NOMO-1 treated with dmso at 0.1 percent for 144 hours (cell line): ENCODE measurements around the gene NRDC.

Experiments used
- DNase-seq: peaks from one replicate; lab custom pipeline; 2025; ENCODE audit not compliant: unreplicated experiment; lab: John Stamatoyannopoulos, UW

Gene NRDC

GRCh38 chr1:51761351-51761750 lies 117.2 kb downstream of the NRDC start:
- no peak for DNase-seq

DNA sequence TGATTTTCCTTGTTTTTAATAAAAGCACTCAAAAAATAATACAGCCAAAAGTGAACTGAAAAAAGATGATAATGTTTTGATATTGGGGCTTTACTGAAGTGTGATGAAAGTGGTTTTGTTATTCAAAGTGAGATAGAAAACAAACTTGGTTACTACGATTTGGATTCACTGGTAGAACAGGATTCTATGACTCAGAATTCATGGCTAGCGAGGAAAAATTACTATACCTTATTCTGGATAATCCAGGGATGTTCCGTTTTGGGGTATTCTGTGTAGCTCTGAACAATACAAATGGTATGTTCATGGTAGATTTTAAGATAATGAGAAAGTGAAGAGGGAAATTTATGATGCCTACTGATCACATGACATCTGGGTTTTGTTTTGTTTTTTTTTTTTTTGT lies 117.7 kb downstream of the NRDC start:
- DNase-seq: no peak

DNA sequence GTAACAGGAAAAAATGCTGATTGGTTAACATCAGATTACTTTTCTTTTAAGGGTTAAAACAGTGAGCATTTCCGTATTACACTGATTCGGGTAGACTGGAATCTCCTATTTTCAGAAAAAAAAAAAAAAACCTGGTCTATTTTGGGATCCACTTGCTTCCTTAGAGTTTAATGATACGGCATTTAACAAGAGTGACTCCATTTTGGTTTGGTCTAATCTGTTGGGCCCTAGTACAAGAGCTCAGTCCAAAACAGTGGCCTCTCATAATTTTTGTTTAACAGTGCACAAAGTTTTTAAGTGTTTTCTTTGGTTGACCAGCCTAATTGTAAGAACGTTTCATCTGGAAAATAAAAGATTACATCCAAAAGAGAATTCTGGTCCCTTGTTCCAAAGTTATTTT lies 120.2 kb downstream of the NRDC start:
- no peak for DNase-seq

GRCh38 chr1:51756290-51756689 lies 122.2 kb downstream of the NRDC start:
- DNase-seq: no peak

DNA sequence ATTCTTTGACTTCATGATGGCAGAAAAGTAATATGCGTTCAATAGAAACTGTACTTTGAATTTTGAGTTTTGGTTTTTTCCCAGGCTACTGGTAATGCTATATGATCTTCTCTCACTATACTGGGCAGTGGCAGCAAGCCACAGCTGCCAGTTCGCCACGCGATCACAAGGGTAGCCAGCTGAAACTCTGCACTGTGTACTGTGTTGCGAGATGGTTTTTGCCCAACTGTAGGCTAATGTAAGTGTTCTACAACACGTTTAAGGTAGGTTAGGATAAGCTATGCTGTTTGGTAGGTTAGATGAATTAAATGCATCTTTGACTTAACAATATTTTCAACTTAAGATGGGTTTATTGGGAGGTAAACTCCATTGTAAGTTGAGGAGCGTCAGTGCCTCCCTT lies 123.1 kb downstream of the NRDC start:
- DNase-seq: no peak

DNA sequence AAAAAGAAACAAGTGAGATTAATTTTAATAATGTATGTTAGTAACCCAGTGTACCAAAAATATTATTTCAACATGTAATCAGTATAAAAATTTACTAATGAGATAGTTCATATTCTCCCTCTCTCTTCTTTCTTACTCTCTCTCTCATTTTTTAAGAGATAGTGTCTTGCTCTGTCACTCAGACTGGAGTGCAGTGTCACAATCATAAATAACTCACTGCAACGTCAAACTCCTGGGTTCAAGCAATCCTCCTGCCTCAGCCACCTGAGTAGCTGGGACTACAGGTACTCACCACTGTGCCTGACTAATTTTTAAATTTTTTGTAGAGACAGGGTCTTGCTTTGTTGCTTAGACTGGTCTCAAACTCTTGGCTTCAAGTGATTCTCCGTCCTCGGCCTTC lies 123.9 kb downstream of the NRDC start:
- DNase-seq: no peak

DNA sequence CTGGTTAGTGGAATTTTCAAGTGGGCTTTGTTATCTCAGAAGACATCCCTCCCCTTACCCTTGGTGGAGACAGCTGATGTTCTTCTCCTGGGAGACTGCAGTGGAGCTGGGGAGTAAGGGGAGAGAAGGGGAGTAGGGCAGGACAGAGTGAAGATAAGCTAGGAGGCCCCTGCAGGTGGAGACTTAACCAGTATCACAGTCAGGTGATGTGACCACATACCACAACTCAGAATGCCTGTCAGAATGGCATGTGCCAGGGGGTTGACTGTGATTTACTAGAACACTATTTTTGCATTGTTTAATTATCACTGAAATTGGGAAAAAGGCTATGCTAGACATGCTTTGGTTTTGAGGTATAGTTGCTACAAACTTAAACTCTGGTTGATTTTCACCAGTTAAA lies 124.6 kb downstream of the NRDC start:
- no peak for DNase-seq

DNA sequence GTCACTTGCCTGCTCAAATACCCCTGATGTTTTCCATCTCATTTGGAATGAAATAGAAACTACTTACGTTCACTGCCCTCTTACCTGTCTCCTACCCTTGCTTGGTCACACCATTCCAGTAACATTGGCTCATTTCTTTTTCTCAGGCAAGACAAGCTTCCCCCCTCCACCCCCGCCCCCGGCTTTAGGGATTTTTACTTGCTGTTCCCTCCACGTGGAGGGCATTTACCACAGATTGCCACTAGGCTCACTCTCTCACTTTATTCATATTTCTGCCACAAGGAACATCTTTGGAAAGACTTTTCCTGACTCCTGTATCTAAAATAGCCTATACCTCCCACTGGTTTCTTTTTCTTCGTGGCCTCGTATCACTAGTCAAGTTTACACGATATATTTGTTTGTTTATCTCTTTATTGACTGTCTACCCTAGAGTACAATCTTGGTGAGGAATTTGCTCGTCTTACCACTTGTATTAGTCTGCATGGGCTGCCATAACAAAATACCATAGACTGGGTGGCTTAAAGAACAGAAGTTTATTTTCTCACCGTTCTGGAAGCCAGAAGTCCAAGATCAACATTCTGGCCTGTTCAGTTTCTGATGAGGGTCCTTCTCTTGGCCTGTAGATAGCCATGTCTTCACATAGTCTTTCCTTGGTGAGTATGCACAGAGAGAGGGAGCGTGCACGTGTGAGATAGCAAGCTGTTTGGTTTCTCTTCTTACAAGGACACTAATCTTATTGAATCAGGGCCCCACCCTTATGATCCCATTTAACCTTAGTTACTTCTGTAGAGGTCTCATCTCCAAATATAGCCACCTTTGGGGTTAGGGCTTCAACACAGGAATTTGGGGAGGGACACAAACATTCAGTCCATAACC lies 126.2 kb downstream of the NRDC start:
- DNase-seq: no peak

DNA sequence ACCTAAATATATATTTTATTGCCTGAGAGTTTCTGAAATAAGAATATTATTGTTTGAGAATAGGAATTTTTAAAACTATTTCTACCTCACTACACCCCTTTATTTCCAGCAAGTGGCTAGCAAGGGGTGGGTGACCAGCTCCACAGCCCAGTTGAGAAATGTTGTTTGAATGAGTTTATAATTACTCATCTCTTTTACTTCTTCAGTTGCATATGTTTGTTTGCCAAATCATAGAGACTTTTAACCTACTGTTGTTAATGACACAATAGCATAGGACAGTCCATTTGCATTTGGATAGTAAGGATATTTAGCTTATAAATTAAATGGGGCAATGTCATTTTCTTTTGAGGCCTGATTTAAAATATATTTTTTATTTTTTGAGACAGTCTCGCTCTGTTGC lies 127.8 kb downstream of the NRDC start:
- DNase-seq: no peak

DNA sequence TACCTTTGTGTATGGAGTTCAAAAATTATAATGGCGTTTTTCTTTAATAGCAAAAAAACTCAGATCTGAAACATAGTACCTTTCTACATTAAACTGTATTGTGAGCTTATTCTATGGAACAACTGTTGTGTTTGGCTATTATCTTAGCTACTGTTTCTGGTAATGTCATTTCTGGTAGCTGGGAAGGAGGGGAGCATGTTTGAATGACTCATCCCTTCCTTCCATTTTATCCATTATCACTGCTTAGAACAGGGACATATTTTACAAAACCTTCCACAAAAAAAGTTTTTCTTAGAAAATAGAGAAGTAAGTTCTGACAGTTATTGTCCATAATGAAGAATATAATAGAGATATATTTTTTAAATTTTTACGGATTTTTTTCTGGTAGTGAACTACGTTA lies 128.3 kb downstream of the NRDC start:
- DNase-seq: no peak

- no peak for DNase-seq
Observed at GRCh38 chr1:51749151-51749550, 129.4 kb downstream of the NRDC start.

DNA sequence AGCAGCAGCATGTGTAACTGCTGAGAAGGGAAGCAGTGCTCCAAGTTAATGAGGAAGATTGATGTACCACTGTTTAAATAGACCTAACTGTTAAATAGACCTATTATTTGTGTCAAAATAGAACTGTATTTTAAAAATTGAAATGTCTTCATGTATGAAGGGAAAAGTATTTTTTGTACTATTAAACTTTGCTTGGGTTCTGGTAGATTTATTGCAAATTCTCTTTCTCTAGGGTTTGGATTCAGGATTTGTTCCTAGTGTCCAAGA lies 133.3 kb downstream of the NRDC start:
- DNase-seq: no peak

- no peak for DNase-seq
Observed at GRCh38 chr1:51744506-51745303, 133.8 kb downstream of the NRDC start.

DNA sequence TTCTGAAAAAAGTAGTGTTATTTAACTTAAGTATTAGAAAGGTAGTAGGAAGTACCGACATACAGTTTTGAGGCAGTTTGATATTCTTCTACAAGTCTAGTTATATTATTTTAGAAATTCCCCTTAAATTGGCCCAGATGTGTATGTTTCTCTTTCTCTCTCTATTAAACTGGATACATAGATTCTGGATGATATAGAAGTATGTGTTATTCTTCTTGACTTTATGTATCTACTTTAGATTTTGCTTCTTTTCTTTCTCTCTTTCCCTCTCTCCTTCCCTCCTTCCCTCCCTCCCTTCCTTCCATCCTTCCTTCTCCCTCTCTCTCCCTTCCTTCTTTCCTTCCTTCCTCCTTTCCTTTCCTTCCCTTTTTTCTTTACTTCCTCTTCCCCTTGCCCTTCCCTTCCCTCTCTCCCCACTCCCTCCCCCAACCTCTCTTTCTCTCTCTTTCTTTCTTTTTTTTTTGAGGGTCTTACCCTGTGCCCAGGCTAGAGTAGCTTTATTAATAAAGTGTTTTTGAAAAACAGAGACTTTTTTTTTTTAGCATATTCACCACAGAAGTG lies 137.3 kb downstream of the NRDC start:
- no peak for DNase-seq

DNA sequence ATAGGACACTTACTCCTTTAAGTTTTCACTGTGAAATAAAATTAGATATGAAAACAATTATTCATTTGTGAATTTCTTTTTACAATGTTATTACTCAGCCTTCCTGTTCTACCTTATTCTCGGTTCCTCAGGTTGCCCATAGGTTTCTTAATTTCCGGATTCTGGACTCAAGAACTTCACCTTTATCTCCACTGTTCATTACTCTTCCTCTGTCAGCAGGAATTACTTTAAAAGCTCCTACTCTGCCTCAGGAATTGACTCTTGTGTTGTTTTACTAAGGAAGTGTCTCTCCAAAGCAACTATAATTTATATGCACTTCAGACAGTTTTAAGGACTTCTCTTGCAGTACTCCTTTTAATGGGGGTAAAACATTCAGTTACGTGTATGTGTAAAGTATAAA lies 137.9 kb downstream of the NRDC start:
- DNase-seq: no peak
